ENCODE data around the gene GPR150.

GRCh38 chr5:95634081-95634480 is 14.2 kb downstream of the GPR150 start:
- TF ChIP-seq, protein P1, sequence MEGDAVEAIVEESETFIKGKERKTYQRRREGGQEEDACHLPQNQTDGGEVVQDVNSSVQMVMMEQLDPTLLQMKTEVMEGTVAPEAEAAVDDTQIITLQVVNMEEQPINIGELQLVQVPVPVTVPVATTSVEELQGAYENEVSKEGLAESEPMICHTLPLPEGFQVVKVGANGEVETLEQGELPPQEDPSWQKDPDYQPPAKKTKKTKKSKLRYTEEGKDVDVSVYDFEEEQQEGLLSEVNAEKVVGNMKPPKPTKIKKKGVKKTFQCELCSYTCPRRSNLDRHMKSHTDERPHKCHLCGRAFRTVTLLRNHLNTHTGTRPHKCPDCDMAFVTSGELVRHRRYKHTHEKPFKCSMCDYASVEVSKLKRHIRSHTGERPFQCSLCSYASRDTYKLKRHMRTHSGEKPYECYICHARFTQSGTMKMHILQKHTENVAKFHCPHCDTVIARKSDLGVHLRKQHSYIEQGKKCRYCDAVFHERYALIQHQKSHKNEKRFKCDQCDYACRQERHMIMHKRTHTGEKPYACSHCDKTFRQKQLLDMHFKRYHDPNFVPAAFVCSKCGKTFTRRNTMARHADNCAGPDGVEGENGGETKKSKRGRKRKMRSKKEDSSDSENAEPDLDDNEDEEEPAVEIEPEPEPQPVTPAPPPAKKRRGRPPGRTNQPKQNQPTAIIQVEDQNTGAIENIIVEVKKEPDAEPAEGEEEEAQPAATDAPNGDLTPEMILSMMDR (conservative IDR thresholded peaks at IDR 0.05; ENCODE audit: low read depth in 2 of 2) = no peak
- no peak for TF ChIP-seq EZH2 (IDR thresholded peaks at IDR 0.05; ENCODE audit: low read depth, unreplicated experiment)
